CD4-positive, alpha-beta T cell treated with Interferon gamma for 1 hour (primary cell): ENCODE data around the gene TMEM242.

Source experiments
- DNase-seq: peaks from one replicate; pipeline ENCODE4 v3.0.0-alpha.2; 2020

Gene TMEM242

DNA sequence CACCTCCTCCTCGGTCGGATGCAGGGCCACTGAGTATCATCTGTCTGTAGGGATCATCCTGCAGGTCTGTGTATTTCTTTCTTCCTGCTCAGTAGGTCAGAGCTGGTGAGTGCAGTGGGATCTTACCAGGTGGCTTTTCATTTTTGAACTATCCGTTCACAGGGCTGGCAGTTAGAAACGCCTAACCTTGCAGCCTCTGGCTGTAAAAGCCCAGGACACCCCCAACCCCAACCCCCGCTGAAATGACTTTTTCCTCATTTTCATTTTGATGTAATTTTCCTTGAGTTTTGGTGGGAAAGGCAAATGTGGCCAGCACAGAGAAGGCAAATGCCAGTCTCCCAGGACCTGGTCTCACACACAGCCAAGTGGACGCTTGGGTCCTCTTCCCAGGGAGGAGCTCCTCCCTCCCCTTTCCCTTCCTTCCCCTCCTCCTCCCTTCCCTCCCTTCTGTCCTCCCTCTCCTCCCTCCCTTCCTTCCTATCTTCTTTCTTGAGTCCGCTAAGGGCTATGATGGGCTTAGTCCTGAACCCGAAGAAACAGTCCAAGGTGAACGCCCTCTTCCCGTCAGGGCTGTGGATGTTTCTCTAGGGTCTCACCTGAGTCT lies 36.0 kb downstream of the TMEM242 start:
- no peak for DNase-seq

DNA sequence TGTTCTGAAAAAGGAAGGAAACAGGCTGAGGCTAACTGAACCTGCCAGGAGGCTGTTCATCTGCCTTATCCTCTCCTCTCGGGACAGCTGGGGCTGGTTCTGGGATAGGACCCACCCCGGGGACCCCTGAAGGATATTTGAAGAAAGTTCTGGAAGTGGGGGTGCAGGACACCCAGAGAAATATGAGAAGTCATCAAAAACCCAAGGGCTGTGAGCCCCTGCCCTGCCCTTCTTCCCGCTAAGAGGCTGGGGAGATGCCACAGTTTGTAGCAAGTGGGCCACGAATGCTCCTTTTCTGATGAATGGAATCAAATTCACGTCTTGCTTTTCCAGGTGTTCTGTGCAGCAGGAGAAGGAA lies 37.9 kb downstream of the TMEM242 start:
- no peak for DNase-seq

DNA sequence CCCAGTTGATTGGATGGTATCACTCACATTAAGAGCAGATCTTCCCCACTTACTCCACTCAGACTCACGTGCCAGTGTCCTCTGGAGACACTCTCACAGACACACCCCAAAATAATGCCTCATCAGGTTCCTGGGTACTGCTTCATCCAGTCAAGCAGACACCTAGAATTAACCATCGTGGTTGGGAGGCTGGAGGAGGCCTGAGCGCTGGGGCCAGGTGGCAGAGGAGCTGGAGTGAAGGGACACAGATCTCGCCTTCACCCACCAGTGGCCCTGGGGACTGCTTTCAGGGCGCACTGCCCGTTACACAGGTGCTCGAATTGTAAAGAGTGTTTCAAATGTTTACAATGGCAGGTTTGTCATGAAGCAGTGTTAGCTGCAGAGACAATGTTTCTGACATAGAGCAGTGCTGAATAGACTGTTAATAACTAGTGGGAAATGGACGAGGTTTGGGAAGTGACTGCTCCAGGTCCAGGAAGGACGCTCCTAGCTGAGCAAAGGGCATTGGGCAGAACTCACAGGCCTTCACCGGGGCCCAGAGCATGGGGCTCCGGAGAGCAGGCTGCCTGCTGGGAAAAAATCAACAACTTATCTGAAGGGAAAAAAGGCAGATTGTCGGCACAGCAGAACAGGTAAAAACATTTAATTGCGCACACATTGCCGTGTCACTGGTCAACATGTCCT lies 38.4 kb downstream of the TMEM242 start:
- no peak for DNase-seq

DNA sequence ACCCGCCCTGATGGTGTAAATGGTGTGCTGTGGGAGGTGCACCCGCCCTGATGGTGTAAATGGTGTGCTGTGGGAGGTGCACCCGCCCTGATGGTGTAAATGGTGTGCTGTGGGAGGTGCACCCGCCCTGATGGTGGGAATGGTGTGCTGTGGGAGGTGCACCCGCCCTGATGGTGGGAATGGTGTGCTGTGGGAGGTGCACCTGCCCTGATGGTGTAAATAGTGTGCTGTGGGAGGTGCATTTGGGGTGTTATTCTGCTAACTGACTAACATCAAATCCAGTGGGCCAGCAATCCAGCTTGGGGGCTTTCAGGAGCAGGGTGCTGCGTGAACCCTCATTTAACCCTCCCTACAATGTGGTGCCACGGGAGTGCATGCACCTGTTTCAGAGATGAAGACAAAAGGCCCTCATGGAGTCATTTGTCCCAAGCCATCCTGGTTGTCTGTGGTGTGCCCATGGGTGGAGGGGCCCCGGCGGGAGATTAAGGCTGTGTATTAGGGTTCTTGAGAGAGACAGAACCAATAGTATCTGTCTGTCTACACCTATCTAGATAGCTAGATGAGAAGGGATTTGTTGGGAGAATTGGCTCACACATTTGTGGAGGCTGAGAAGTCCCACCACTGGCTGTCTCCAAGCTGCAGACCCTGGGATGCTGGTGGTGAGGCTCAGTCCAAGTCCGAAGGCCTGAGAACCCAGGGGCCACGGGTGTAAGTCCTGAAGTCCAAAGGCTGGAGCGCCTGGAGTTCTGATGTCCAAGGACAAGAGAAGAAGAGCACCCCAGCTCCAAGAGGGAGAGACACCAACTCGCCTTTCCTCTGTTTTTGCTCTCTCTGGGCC lies 39.2 kb downstream of the TMEM242 start:
- DNase-seq: no peak

DNA sequence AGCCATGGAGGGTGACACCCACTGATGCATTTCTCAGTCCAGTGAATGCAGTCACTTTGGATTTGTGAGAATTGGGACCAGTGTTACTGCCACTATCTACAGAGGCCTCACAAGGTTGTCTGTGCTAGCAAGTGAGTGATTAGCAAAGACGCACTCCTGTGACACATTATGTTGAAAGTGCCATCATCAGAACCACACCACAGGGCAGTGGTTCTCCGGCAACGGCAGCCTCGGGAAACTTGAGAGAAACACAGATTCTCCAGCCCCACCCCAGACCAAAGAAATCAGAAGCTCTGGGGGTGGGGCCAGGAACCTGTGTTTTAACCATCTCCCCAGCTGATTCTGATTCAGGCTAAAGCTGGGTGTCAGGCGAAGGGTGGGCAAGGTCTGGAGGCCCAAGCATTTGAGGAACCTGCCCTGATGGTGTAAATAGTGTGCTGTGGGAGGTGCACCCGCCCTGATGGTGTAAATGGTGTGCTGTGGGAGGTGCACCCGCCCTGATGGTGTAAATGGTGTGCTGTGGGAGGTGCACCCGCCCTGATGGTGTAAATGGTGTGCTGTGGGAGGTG lies 39.9 kb downstream of the TMEM242 start:
- DNase-seq: no peak

DNA sequence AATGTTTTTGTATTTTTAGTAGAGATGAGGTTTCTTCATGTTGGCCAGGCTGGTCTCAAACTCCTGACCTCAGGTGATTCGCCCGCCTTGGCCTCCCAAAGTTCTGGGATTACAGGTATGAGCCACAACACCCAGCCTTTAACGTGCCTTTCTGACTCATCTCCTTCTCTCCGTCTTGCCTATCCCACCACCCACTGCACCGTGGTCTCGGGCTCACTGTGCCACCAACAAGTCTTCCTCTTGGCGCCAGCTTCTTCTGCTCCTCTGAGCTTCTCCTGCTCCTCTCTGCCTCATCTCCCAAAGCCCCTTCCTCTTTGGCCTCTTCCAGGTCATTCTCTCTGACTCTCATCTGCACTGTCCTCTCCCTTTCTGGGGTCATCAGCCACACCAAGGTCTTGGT lies 41.0 kb downstream of the TMEM242 start:
- no peak for DNase-seq

DNA sequence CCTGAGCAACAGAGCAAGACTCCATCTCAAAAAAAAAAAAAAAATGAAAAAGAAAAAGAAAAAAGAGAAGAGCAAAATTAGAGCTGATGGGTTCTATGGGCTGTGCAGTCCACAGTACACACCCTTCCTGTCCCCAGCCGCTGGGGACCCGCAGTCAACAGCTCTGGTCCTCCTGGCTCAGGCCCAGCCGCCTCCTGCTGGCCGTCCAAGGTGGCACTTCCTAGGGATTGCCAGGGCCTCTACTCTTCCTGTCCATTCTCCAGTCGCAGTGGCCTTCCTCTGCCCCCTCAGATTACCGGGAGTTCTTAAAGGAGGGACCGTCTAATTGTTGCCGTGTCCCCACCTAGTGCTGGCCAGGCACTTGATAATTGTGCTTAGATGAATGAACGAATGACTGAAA lies 41.7 kb downstream of the TMEM242 start:
- DNase-seq: no peak

DNA sequence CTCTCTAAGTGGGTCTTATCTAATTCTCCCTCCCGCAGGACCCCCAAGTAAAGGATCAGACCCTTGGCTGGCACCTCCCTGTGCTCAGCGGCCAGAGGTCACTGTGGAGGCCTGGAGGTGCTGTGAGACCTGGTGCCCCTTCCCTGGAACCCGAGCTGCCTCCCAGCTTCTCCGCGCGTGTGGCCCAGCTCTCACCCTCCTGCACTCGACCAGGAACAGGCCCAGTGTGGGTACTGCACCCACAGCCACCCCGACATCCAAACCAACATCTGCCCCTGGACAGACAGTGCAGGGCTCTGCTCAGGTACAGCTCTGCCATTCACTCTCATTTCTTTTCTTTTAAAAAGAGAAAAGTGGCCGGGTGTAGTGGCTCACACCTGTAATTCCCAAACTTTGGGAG lies 42.4 kb downstream of the TMEM242 start:
- DNase-seq: no peak

DNA sequence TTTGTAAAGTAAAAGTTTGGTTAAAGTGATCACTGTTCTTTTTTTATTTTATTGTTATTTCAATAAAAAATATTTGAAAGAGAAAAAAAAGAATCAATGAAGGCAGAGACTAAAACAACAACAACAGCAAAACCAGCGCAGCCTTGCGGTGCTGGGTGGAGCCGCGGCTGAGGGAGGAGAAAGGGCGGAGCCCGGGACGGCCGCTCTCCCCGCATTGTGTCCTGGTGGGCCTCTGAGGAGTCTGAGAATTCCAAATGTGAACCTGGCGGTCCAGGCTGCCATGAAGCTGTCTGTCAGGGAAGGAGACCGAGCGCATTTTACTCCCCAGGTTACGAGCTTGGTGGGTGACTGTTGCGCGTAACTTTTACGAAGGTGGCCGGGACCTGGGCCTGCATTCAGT lies 43.2 kb downstream of the TMEM242 start:
- no peak for DNase-seq

DNA sequence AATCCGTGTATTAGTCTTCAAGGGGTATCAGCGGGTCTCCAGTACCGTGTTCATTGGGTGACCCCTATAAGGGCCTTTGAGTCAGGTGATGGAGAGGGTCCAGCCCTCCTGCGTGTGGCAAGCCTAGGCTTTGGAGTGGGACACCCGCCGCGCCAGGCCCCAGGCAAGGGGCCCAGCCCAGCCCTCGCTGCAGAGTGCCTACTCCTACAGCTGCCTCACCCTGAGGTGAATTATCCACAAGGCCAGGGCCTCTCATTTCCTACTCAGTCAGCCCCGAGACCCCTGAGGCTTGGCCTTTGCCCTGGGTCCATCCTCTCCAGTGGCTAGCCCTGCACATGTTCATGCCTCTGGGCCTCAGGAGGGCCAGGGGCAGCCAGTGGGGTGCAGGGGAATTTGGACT lies 45.1 kb downstream of the TMEM242 start:
- no peak for DNase-seq

DNA sequence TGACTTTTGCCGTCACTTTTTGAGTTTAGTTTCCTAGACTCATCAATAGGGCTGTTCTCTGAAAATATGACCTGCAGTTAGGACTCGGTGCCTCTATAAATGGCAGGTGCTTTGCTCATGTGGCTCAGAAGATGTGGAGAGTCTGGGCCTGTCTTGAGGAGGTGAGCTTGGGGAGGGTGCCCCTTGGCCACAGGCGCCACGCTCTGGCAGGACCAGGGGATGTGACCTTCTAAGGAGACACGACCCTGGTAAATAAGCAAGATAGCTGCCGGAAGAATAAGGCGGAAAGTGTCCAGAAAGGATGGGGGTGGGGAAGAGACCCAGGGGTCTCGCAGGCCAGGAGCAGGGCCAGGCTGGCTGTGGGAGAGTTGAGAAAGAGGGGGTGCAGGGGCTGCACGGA lies 46.6 kb downstream of the TMEM242 start:
- no peak for DNase-seq

DNA sequence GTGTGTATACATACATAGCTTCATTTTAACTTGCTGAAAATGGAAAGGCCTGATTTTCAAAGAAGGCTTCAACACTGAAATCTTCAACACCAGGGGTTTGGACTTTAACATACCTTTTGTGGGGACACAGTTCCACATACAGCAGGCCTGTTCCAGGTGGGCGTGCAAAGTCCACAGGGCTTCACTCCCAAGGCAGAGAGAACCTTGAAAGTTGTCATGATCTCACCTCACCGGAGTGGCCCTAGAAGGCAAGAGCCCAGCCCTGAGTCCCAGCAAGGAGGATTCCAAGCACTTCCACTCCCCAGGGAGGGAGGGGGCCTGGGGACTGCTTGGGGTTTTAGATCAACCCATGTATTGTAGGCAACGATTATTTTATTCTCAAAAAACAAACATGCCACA lies 47.2 kb downstream of the TMEM242 start:
- no peak for DNase-seq

DNA sequence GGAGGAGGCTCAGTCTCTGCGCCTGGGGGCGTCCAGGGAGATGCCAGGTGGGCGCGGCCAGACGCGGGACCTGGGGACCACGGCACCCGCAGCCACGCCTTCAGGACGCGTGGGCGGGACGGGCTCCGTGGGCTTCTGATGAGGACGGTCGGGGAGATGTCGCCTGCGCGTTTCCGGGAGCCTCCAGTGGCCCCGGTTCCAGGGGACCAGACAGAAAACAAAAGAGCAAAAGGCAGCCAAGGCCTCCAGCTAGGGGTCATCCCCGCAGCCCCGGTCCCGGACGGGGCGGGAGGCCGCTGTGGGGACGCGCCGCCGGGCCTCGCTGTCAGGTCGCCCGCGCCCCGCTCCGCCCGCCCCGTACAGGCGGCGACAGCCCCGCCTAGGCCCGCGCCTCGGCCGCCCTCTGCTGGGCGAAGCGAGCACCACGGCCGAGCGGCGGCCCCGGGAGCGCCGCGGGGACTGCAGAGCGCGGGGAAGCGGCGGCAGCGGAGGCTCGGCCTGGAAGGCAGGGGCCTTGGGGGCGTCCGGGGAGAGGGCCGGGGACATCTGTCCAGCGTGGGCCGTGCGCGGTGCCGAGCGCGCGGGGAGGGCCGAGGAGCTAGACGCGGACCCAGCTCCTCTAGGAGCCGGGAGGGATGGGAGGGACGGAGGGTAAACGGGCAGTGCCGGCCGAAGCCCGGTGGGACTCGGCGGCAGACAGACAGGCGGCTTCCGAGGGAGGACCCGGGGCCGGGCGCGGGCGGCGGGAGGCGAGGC lies 48.7 kb downstream of the TMEM242 start:
- DNase-seq: peak; percentile 76

DNA sequence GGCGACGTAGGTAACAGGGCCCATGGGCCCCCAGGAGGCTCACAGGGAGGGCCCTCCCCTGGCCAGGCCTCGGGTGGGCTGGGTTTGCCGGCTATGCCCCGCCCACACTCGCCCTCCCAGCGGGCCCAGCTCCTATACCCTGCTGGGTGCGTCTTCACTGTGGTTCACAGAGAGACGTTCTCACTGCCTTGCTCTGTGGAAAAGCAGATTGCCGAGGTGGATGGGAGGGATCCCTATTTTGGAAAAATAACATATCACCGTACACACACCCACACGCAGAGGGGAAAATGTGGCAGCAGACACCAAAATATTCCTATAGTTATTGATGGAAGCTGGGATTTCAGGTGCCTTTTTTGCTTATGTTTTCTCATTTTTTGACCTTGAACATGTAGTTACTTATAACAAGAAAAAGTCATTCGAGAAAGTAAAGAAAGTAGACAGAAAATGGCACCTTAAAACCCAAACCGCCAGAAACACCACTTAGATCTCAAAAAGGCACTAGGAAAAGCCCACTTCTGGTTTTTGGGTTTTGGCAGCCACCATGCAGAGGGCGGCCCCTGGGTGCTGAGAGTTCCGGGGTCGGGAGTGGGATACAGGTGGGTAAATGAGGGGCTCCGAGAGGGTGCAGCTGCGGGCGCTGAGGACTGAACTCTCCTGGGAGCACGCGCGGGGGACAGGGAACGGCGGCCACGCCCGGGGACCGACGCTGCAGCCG lies 49.4 kb downstream of the TMEM242 start:
- DNase-seq: peak; percentile 71

DNA sequence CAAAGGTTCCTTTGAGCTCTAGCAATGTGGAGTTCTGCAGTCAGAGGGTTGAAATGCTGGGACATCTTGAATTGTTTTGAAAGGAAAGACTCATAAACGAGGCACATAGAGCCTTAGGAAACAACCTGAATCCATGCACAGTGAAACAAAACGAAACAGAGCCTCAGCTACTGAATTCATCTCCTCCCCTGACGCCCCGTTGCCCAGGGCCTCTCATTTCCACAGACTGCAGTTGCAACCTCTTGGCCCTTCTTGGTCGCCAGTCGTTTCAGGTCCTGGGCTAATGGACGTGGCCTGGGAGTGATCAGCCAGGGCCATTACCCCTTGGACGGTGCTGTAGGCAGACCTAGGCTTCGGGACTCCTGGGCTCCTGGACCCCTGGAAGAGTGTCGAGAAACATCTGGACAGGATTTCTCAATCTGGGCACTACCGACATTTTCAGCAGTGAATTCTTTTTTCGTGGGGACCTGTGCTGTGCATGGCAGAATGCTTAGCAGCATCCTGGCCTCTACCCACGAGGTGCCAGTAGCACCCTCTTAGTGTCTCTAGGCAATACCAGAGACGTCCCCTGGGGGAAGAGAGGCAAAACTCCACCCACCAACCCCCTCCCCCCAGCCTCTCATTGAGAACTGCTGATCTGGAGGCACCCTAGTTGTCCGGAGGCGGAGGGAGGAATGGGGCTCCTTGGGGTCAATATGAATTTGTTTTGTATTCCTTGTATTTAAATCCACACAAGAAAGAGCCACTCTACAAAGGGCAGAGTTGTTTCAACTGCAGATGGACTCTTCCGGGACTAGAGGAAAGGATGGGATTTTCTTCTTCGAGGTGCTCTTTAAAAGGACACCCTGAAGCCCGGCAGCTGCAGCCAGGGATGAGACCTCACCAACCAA lies 50.2 kb downstream of the TMEM242 start:
- DNase-seq: peak; percentile 37

DNA sequence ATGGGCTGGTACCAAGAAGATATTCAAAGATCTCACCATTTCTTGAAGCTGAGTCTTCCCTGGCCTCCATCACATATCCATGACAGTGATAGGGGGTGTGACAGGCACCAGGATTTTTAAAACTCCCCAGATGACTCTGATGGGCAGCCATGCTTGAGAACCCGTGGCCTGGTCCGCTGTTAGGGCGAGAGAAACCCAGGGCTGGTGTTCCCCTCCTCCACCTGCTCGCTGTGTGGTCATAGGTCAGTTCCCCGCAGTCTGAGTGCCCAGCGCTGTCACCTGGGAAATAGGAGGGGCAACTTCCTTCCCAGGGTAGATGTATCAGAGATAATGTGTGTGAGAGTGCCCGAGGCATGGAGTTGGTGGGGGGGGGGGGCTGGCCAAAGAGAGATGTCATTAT lies 50.9 kb downstream of the TMEM242 start:
- no peak for DNase-seq

DNA sequence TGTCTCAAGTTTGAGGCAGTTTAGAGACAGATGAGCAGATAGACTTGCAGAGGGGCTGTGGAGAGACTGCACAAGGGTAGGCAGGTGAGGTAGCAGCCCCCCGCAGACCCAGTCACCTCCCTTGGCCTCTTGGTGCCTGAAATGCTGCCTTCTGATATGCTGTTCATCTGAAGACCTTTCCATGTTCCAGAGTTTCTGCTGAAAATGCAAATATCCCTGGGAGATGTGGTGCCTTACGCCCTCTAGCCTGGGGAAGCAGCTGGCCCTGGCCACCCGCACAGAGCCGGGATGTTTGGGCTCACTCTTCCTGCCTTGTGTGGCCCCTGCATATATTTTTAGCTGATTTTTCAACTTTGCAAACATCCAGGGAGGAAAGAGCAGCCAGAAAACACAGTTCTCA lies 51.4 kb downstream of the TMEM242 start:
- no peak for DNase-seq

DNA sequence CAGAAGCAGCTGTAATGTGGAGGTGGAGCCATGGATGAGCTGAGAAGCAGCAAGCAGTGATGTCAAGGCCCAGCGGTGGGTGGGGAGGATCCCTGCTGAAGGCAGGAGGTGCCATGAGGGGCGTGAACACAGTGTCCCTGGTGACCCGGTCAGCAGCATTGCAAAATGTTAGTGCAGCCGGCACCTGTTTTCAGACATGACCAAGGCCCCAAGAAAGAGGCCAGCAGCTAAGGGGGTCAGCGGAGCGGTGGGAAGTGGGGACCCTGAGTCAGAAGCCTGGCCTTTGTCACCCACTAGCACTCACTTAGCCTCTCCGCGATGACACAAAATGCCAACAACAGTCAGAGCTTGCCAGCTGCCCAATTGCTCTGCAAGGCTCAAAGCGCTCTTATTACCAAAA lies 51.9 kb downstream of the TMEM242 start:
- no peak for DNase-seq

DNA sequence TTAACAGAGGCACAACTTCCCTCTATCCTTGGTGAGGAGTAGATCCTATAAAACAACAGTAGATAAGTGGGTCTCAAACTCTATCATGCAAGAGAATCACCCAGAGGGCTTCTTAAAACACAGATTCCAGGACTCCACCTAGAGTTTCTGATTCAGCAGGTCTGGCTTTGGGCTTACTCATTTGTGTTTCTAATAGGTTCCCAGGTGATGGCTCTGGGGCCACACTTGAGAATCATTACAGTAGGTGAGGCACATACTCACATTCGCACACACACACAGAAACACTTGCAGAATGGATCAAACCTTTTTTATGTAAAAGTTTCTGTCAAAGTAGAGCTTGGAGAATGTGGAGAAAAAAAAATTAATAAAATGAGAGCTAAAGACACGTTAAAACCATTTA lies 52.4 kb downstream of the TMEM242 start:
- DNase-seq: no peak

DNA sequence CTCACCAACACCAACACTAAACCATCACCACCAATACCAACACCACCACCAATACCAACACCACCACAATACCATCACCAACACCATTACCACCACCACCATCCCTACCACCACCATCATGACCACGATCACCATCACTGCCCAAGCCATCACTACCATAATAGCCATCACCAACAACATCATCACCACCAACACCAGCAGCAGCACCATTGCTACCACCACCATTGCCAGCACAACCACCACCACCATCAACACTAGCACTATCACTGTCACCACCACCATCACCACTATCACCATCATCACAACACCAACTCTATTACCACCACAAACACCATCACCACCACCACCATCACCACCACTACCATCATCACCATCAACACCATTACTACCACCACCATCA lies 53.0 kb downstream of the TMEM242 start:
- DNase-seq: no peak

DNA sequence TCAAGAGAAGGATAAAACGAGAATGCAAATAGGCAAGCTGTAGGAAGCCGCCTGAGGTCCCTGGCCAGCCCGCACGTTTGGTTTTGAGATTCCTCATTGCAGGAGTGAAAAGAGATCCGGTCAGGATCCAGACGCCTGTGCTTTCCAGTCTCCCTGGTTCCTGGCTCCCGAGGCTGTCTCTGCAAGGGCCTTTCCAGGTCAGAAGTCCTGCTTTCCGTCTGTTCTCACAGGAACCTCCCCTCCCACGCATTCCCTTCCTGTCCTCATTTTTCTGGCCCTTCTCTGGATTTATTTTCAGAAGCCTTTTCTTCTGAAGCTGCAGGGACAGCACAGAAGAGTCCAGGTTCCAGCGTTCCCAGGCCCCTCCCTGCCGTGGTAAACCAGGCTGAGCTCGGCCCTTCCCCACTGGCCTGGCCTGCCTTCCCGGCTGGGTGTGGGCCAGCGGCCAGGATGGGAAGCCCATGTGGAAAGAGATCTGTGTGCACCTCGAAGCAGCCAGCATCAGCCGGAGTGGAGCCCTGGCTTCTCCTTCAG lies 54.0 kb downstream of the TMEM242 start:
- no peak for DNase-seq
